HepG2 (cell line): ENCODE results near the gene SNRPD3. TPM values are rescaled to one million over a fixed set of nuclear protein-coding genes. Genes with fewer than 3 reads are reported as not detected.

Experiments
- ATRX ChIP-seq: sonication (generic); formaldehyde crosslinking; IDR thresholded peaks from 2 replicates; pipeline ENCODE4 v1.4.0; 2020; ENCODE audit warnings: missing genetic modification reagents, borderline replicate concordance
- BORCS8-MEF2B ChIP-seq: sonication (generic); formaldehyde crosslinking; IDR thresholded peaks from 2 replicates; pipeline ENCODE4 v1.8.0; 2022; ENCODE audit warnings: mild to moderate bottlenecking, missing genetic modification reagents
- BRF2 ChIP-seq: sonication (generic); formaldehyde crosslinking; IDR thresholded peaks from 2 replicates; pipeline ENCODE4 v1.8.1; 2022; ENCODE audit warnings: mild to moderate bottlenecking, missing genetic modification reagents
- DMAP1 ChIP-seq: IDR thresholded peaks from 2 replicates; pipeline ENCODE4 v1.6.1; 2016
- FOXA1 ChIP-seq, 2 experiments: fragments of 450-650 bp in 1 of 2; sonication (generic) in 1 of 2; formaldehyde crosslinking in 1 of 2; IDR thresholded peaks; 2 replicates each; pipeline versions ENCODE4 v1.4.0 to v1.6.1; 2016 to 2020; ENCODE audit warnings: missing genetic modification reagents in 1 of 2
- GABPB1 ChIP-seq: IDR thresholded peaks from 2 replicates; pipeline ENCODE4 v1.6.1; 2016; ENCODE audit warnings: mild to moderate bottlenecking, missing genetic modification reagents, moderate library complexity, missing compliant biosample characterization
- KLF11 ChIP-seq: IDR thresholded peaks from 2 replicates; pipeline ENCODE4 v1.6.1; 2016; ENCODE audit warnings: missing compliant biosample characterization
- MTA3 ChIP-seq: sonication (generic); formaldehyde crosslinking; IDR thresholded peaks from 2 replicates; pipeline ENCODE4 v1.4.0; 2020; ENCODE audit warnings: missing genetic modification reagents
- NONO ChIP-seq, 2 experiments: fragments of 450-650 bp in 1 of 2; sonication (generic) in 1 of 2; formaldehyde crosslinking in 1 of 2; IDR thresholded peaks in 1 of 2; conservative IDR thresholded peaks in 1 of 2; 2 replicates each; pipeline versions ENCODE4 v1.6.1 to v1.8.0; 2017 to 2022; ENCODE audit warnings: mild to moderate bottlenecking in 1 of 2, missing genetic modification reagents in 1 of 2, moderate library complexity in 1 of 2
- RAD51 ChIP-seq: fragments of 450-650 bp; IDR thresholded peaks from 2 replicates; pipeline ENCODE4 v1.6.1; 2016; ENCODE audit warnings: borderline replicate concordance
- SOX6 ChIP-seq, 2 experiments: fragments of 450-650 bp in 1 of 2; sonication (generic) in 1 of 2; formaldehyde crosslinking in 1 of 2; IDR thresholded peaks; 2 replicates each; pipeline versions ENCODE4 v1.4.0 to v1.6.1; 2017 to 2020; ENCODE audit warnings: antibody characterized with exemption in 1 of 2, mild to moderate bottlenecking in 1 of 2, missing genetic modification reagents in 1 of 2
- UBTF ChIP-seq: sonication (generic); formaldehyde crosslinking; IDR thresholded peaks from 2 replicates; pipeline ENCODE4 v1.4.0; 2020; ENCODE audit warnings: mild to moderate bottlenecking, missing genetic modification reagents
- ZNF577 ChIP-seq: sonication (generic); formaldehyde crosslinking; IDR thresholded peaks from 2 replicates; pipeline ENCODE4 v1.4.0; 2020; ENCODE audit warnings: mild to moderate bottlenecking, low read depth, missing genetic modification reagents, borderline replicate concordance
- ZNF614 ChIP-seq: IDR thresholded peaks from 2 replicates; pipeline ENCODE4 v1.6.1; 2018; ENCODE audit warnings: missing biosample characterization, missing genetic modification reagents, inconsistent platforms, borderline replicate concordance
- ZNF780A ChIP-seq: sonication (generic); formaldehyde crosslinking; IDR thresholded peaks from 2 replicates; pipeline ENCODE4 v1.8.0; 2022; ENCODE audit warnings: mild to moderate bottlenecking, missing genetic modification reagents, moderate library complexity
- ZSCAN9 ChIP-seq: IDR thresholded peaks from 2 replicates; pipeline ENCODE4 v1.6.1; 2016; ENCODE audit warnings: borderline replicate concordance
- polyA plus RNA-seq, 8 experiments: library from polyadenylated mRNA; depleted of rRNA in 3 of 8; stranded (reverse) in 7 of 8; unstranded in 1 of 8; fragments of >200 nt; fragmentation: Illumina TruSeq in 4 of 8; extraction: Trizol in 4 of 8; gene quantifications; 2 replicates each; pipeline versions ENCODE4 v1.2.1 to v1.2.3, GENCODE V29; 2011 to 2016; ENCODE audit warnings: low read depth in 4 of 8, missing spikeins in 1 of 8, mixed read lengths in 1 of 8; ENCODE audit not compliant: insufficient read depth in 1 of 8
- total RNA-seq, 5 experiments: library from RNA; depleted of rRNA; stranded (reverse); fragments of >200 nt; fragmentation: Illumina TruSeq; extraction: Trizol; gene quantifications; 2 replicates each; pipeline ENCODE4 v1.2.3, GENCODE V29; 2016; ENCODE audit warnings: low read depth in 1 of 5
- TF ChIP-seq, protein P1 (sequence below): sonication (generic); formaldehyde crosslinking; IDR thresholded peaks from 2 replicates; pipeline ENCODE4 v1.5.0; 2020; ENCODE audit warnings: mild to moderate bottlenecking, missing genetic modification reagents
- TF ChIP-seq, protein P2 (sequence below): sonication (generic); formaldehyde crosslinking; IDR thresholded peaks from 2 replicates; pipeline ENCODE4 v1.5.0; 2020; ENCODE audit warnings: mild to moderate bottlenecking, missing genetic modification reagents

SNRPD3 gene
- total and polyA plus RNA-seq, 2 of the 13 experiments (the other 11 are each of a cell fraction or from before 2014, with no cell fraction given) = 110 to 209 TPM

DNA sequence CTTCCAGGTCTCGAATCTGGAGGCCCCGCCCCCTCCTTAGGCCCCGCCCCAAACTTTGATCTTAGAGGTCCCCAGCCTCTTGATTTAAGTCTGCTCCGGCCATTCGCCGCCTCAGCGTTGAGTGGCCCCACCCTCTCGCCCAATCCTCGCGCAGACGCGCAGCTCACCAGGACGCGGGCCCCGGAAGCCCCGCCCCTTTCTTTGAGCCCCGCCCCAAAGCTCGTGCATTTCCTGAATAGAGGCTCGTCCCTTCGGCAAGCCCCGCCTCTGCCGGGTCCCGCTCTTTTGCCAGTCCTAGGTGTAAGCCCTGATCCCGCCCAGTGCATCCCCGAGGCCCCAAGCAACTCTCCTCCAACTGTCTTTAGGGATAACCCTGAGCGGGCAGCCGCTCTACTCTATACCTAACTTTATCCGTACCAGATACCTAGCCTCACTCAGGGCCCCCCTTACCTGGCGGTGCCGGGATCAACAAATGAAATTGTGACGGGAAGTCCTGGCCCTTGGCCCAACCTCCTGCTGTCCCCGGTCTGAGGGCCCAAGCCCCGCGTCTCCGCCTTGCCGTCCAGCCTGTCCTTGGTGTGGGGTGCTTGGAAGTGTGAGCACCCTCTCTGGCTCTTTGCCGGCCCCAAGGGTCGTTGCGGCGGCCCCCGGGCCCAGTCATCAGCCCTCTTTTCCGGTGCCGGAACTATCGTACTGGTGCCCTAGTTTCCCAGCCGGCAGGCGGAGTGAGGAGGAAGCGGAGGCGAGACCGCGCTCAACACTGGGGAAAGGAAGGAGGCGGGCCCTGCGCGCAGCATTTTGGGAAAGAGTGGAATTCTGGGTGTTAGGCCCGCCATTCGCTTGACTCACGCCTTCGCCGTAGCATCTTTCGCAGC, at the start of gene SNRPD3 (continued):
- TF ChIP-seq NONO (IDR thresholded peaks at IDR 0.05) (no peak), NONO (CRISPR knock-in tag; conservative IDR thresholded peaks at IDR 0.05) (peak; percentile 89; the same call in 1 of the 2 replicates), BORCS8-MEF2B (CRISPR knock-in tag) (peak; percentile 90; the same call in 1 of the 2 replicates), KLF11 (CRISPR knock-in tag) (peak; percentile 68; the same call in 1 of the 2 replicates), SOX6 (IDR thresholded peaks at IDR 0.05) (no peak), SOX6 (CRISPR knock-in tag; IDR thresholded peaks at IDR 0.05) (peak; percentile 75), GABPB1 (peak; percentile 97), MTA3 (CRISPR knock-in tag) (peak; percentile 7; the same call in 1 of the 2 replicates), RAD51 (no peak), ATRX (CRISPR knock-in tag) (no peak), DMAP1 (CRISPR knock-in tag) (peak; percentile 90), BRF2 (CRISPR knock-in tag) (peak; percentile 92; the same call in 1 of the 2 replicates), ZNF780A (CRISPR knock-in tag) (no peak), FOXA1 (IDR thresholded peaks at IDR 0.05) (no peak), FOXA1 (CRISPR knock-in tag; IDR thresholded peaks at IDR 0.05) (peak; percentile 58; the same call in 1 of the 2 replicates), ZSCAN9 (CRISPR knock-in tag) (peak; percentile 93), UBTF (CRISPR knock-in tag) (peak; percentile 87), ZNF577 (CRISPR knock-in tag) (no peak), ZNF614 (peak; percentile 90; the same call in 1 of the 2 replicates)
- TF ChIP-seq, protein P1, sequence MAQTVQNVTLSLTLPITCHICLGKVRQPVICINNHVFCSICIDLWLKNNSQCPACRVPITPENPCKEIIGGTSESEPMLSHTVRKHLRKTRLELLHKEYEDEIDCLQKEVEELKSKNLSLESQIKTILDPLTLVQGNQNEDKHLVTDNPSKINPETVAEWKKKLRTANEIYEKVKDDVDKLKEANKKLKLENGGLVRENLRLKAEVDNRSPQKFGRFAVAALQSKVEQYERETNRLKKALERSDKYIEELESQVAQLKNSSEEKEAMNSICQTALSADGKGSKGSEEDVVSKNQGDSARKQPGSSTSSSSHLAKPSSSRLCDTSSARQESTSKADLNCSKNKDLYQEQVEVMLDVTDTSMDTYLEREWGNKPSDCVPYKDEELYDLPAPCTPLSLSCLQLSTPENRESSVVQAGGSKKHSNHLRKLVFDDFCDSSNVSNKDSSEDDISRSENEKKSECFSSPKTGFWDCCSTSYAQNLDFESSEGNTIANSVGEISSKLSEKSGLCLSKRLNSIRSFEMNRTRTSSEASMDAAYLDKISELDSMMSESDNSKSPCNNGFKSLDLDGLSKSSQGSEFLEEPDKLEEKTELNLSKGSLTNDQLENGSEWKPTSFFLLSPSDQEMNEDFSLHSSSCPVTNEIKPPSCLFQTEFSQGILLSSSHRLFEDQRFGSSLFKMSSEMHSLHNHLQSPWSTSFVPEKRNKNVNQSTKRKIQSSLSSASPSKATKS (CRISPR knock-in tag) = 0 out of 2 replicates have a peak, but pooled peaks have one; percentile 67
- TF ChIP-seq, protein P2, sequence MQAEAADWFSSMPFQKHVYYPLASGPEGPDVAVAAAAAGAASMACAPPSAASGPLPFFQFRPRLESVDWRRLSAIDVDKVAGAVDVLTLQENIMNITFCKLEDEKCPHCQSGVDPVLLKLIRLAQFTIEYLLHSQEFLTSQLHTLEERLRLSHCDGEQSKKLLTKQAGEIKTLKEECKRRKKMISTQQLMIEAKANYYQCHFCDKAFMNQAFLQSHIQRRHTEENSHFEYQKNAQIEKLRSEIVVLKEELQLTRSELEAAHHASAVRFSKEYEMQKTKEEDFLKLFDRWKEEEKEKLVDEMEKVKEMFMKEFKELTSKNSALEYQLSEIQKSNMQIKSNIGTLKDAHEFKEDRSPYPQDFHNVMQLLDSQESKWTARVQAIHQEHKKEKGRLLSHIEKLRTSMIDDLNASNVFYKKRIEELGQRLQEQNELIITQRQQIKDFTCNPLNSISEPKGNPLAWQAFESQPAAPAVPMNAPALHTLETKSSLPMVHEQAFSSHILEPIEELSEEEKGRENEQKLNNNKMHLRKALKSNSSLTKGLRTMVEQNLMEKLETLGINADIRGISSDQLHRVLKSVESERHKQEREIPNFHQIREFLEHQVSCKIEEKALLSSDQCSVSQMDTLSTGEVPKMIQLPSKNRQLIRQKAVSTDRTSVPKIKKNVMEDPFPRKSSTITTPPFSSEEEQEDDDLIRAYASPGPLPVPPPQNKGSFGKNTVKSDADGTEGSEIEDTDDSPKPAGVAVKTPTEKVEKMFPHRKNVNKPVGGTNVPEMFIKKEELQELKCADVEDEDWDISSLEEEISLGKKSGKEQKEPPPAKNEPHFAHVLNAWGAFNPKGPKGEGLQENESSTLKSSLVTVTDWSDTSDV = peak; percentile 48
